Measurements from ENCODE around the gene CXorf58. TPM values are rescaled to one million over a fixed set of nuclear protein-coding genes. Genes with fewer than 3 reads are reported as not detected.
"Not testable (repeated sequence)": the region's sequence is repeated elsewhere in the genome, so short reads cannot be mapped to it uniquely, and the experiment has no call there.

The CXorf58 gene
- total RNA-seq, 1 donor = 0.10 TPM

- H3K27me3 ChIP-seq (ENCODE audit: insufficient read depth, low read length) = no peaks in the 10 kb centered on the region
- H3K9me3 ChIP-seq (ENCODE audit: low read depth, low read length) = no peaks in the 10 kb centered on the region
- H3K4me1 ChIP-seq (ENCODE audit: insufficient read depth, low read length) = peaks cover 4% of the 10 kb centered on the region
- no peak overlapping the region for H3K4me3 ChIP-seq (ENCODE audit: low read length)
Observed at GRCh38 chrX:23959781-23960180, 52.0 kb downstream of the CXorf58 start.

- Histone ChIP-seq H3K9me3 (ENCODE audit: low read depth, low read length) (no peaks in the 10 kb centered on the region), H3K27me3 (ENCODE audit: insufficient read depth, low read length) (no peaks in the 10 kb centered on the region), H3K4me1 (ENCODE audit: insufficient read depth, low read length) (peaks cover 4% of the 10 kb centered on the region), H3K4me3 (ENCODE audit: low read length) (no peak overlapping the region)
Observed at GRCh38 chrX:23964191-23964590, 56.4 kb downstream of the CXorf58 start.

GRCh38 chrX:23965630-23966029 lies 57.8 kb downstream of the CXorf58 start:
- not testable (repeated sequence) for H3K4me3 ChIP-seq (ENCODE audit: low read length); H3K27me3 ChIP-seq (ENCODE audit: insufficient read depth, low read length); H3K9me3 ChIP-seq (ENCODE audit: low read depth, low read length); H3K4me1 ChIP-seq (ENCODE audit: insufficient read depth, low read length)

- Histone ChIP-seq H3K27me3 (ENCODE audit: insufficient read depth, low read length) (no peaks in the 10 kb centered on the region), H3K4me3 (ENCODE audit: low read length) (no peak overlapping the region), H3K9me3 (ENCODE audit: low read depth, low read length) (no peaks in the 10 kb centered on the region), H3K4me1 (ENCODE audit: insufficient read depth, low read length) (no peaks in the 10 kb centered on the region)
Observed at GRCh38 chrX:23978491-23978890, 70.7 kb downstream of the CXorf58 start.

GRCh38 chrX:23980011-23980441 lies 72.2 kb downstream of the CXorf58 start:
- Histone ChIP-seq H3K4me1 (ENCODE audit: insufficient read depth, low read length) (no peaks in the 10 kb centered on the region), H3K4me3 (ENCODE audit: low read length) (no peak overlapping the region), H3K9me3 (ENCODE audit: low read depth, low read length) (no peaks in the 10 kb centered on the region), H3K27me3 (ENCODE audit: insufficient read depth, low read length) (no peaks in the 10 kb centered on the region)

- Histone ChIP-seq H3K27me3 (ENCODE audit: insufficient read depth, low read length) (no peaks in the 10 kb centered on the region), H3K4me1 (ENCODE audit: insufficient read depth, low read length) (no peaks in the 10 kb centered on the region), H3K4me3 (ENCODE audit: low read length) (no peak overlapping the region), H3K9me3 (ENCODE audit: low read depth, low read length) (no peaks in the 10 kb centered on the region)
Observed at GRCh38 chrX:23981222-23981621, 73.4 kb downstream of the CXorf58 start.

- no peak overlapping the region for H3K4me3 ChIP-seq (ENCODE audit: low read length)
- H3K9me3 ChIP-seq (ENCODE audit: low read depth, low read length) = no peaks in the 10 kb centered on the region
- no peaks in the 10 kb centered on the region for H3K27me3 ChIP-seq (ENCODE audit: insufficient read depth, low read length)
- no peaks in the 10 kb centered on the region for H3K4me1 ChIP-seq (ENCODE audit: insufficient read depth, low read length)
Observed at GRCh38 chrX:23981711-23982110, 73.9 kb downstream of the CXorf58 start.

GRCh38 chrX:23982891-23983290 lies 75.1 kb downstream of the CXorf58 start:
- Histone ChIP-seq H3K4me3 (ENCODE audit: low read length) (no peak overlapping the region), H3K4me1 (ENCODE audit: insufficient read depth, low read length) (no peaks in the 10 kb centered on the region), H3K9me3 (ENCODE audit: low read depth, low read length) (no peaks in the 10 kb centered on the region), H3K27me3 (ENCODE audit: insufficient read depth, low read length) (no peaks in the 10 kb centered on the region)

Other genes starting within 250 kb of the CXorf58 start
- 14.6 TPM for gene PRDX4, start 240.5 kb upstream of the CXorf58 start, total RNA-seq
- gene ACOT9, start 164.7 kb upstream of the CXorf58 start, total RNA-seq = 23.4 TPM
- 1,656 TPM for gene SAT1, start 124.8 kb upstream of the CXorf58 start, total RNA-seq
- 2.0 TPM for gene APOO, start 68 bp upstream of the CXorf58 start, total RNA-seq
- gene KLHL15, start 119.2 kb downstream of the CXorf58 start, total RNA-seq = 53.8 TPM
- 490 TPM for gene EIF2S3, start 146.9 kb downstream of the CXorf58 start, total RNA-seq
- 129 TPM for gene ZFX, start 241.7 kb downstream of the CXorf58 start, total RNA-seq